GDM1 (cell line): ENCODE measurements around the gene ZNF670.
A peak's percentile ranks its signal among the peaks of the same experiment; 100 is the strongest.

ENCODE experiments used
- DNase-seq: peaks from one replicate; lab custom pipeline; 2025; lab: John Stamatoyannopoulos, UW

ZNF670 gene

DNA sequence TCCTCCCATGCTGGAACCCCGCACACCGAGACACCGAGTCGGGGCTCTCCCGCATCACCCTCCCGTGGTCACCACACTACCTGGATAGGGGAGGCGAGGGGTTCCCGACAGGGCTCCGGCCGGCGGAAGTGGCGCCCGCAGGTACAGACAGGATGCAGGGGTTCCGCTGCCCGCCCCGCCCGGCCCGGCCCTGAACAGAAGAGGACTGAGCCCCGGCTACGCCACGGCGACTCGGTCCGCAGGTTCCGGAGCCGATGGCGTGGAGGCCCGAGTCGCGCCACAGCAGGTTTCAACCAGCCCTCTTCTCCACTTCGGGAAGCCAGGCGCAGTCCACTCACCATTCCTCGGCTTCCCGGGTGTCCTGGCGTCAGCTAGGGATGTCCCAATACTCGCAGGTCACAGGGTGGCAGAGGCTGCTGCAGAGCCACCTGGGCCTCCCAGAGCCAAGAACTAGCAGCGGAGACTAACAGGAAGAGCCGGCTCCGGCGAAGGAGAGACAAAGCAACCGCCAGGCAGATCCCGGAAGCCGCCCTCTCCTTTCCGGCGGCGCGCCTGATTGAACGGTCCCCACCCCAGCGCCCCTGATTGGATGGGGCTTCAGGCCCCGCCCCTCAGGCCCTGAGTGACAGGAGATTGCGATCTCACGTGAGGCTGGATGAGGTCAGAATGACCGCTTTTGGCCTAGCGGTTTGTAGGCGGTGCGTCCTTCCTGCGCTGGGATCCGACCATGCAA, 25.4 kb upstream of the ZNF670 start, which contains the start of gene ZNF669:
TSS of gene ZNF669 (minus strand) at position 498 of the 733 bp plus-strand sequence. CDS start at position 341, 157 bp downstream.
- DNase-seq, result peak; percentile 93

GRCh38 chr1:247102381-247102780, 23.8 kb upstream of the ZNF670 start:
- DNase-seq, result no peak

- DNase-seq, result no peak
These were observed 22.2 kb upstream of the ZNF670 start for GRCh38 chr1:247100676-247101279.

DNA sequence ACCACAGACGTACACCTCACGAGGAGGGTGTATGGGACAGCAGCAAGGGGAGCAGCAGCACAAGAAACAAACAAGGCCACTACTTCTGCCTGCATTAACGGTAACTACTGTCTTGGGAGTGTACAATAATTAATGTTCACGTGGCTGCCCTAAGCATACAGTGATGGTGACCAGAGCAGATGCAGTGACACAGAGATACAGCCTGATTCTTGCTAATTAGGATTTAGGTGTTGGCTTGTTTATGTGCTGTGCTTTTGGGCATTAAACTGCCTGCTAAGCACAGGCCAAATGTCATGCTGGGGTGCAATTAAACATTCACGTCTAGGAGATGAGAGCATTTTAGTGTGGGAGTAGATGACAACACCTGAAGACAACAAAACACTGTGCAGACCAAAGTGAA, 18.3 kb upstream of the ZNF670 start:
- no peak for DNase-seq

- no peak for DNase-seq
These were observed 17.9 kb upstream of the ZNF670 start for GRCh38 chr1:247096544-247096943.

DNA sequence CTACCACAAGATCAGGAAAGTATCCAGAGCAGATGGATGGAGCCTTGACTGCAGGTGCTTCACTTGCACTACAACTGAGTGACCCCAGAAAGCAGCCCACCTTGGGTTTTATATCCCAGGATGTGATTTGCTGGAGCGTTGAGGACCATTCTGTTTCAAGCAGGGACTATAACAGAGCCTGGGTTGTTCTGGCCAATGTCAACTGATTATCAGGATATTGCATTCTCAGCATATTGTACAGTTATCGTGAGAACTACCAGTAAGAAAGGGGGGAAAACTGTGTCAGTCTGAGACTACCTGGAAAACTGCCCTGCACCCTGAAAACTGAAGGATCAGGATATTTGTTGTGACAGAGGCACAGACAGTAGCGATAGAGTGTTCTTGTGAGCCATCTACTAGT, 17.5 kb upstream of the ZNF670 start:
- DNase-seq, result no peak

- DNase-seq, result no peak
These were observed 11.8 kb upstream of the ZNF670 start for GRCh38 chr1:247090455-247090854.

- no peak for DNase-seq
These were observed 11.2 kb upstream of the ZNF670 start for GRCh38 chr1:247089616-247090375.

- DNase-seq, result no peak
These were observed 10.4 kb upstream of the ZNF670 start for GRCh38 chr1:247088967-247089366.

DNA sequence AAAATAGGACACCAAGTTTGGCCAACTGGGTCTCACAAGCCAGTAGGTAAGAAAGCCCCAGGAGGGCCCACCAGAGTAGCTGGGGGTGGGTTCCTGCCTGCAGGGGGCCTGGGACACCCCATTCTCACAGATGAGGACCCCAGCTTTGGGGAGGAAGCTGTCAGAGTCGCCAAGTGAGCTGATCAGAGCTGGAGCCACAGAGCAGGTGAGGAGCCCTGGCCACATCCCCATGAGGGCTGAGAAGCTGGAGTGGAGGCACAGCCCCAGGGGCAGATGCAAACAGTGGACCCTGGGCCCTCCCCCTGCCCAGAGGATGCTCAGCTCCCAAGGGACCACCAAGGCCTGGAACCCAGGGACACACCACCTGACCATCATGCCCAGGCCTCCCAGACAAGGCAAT, 8.6 kb upstream of the ZNF670 start:
- DNase-seq, result no peak

GRCh38 chr1:247085310-247085709, 6.7 kb upstream of the ZNF670 start:
- DNase-seq, result no peak

DNA sequence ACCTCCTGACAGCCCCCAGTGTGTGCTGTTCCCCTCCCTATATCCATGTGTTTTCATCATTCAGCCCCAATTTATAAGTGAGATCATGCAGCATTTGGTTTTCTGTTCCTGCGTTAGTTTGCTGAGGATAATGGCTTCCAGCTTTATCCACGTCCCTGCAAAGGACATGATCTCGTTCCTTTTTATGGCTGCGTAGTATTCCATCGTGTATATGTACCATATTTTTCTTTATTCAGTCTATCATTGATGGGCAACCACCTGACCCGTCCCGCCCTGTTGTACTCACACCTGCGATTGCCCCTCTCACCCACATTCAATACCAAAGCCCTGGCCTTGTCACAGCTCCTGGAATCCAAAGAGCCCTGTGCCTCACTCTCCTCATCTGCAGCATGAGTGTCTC, 6.2 kb upstream of the ZNF670 start:
- DNase-seq, result no peak

DNA sequence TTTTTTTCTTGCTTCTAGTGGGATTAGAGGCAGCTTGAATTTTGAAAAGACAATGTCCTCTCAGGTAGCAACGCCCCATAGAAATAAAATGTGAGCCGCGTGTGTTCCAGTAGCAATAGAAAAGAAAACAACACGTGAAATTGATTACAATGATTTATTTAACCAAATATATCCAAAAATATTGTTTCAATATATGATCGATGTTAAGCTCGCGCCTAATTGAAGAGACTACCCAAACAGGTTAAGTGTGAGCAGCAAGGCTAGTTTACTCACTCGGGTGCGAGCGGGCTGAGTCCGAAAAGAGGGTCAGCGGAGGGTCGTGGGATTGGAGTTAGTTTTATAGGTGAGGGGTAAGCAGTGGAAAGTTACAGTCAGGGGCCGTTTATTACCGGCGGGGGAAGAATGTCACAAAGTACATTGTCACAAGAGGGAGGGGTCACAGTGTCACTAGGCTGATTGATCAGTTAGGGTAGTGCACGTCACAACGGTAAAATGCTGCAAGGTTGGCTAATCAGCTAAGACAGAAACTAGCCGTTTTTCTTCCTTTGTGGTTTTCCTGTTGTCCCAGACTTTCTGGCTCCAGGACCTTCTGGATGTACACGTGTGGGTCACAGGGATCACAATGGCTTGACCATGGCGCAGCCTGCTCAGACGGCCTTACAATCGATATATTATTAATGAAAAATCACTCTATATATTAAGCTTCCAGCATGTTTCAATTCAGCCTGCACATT, 697 bp upstream of the ZNF670 start:
- no peak for DNase-seq

GRCh38 chr1:247077876-247078257, 744 bp downstream of the ZNF670 start:
- no peak for DNase-seq

DNA sequence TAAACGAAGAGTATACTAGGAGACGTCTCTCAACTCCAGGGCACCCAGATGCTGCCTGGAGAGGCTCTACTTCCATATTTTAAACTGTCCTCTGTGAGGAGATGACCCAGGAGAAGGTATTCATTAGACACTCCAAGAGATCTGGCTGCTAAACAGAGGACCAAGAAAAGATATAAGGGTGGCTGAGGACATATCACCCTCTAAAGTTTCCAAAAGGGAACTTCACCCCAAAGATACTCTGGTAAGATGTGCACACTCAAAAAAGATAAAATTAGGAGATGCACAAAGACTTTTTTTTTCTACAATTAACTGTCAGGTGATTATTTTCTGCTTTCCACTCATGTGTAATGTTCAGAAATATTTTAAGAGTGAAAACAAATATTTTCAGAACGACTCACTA, 1.4 kb downstream of the ZNF670 start:
- no peak for DNase-seq

DNA sequence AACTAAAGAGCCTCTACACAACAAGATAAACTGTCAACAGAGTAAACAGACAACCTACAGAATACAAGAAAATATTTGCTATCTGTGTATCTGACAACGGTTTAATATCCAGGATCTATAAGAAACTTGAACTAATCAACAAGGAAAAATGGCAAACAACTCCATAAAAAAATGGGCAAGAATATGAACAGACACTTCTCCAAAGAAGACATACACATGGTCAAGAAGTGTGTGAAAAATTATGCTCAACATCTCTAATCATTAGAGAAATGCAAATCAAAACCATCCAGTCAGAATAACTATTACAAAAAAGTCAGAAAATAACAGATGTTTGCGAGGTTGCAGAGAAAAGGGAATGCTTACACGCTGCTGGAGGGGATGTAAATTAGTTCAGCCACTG, 8.0 kb downstream of the ZNF670 start:
- DNase-seq, result no peak

GRCh38 chr1:247064304-247064703, 14.3 kb downstream of the ZNF670 start:
- DNase-seq, result no peak

GRCh38 chr1:247060771-247061170, 17.8 kb downstream of the ZNF670 start:
- no peak for DNase-seq

GRCh38 chr1:247056071-247056470, 22.5 kb downstream of the ZNF670 start:
- no peak for DNase-seq

GRCh38 chr1:247054992-247055415, 23.6 kb downstream of the ZNF670 start:
- DNase-seq, result no peak

DNA sequence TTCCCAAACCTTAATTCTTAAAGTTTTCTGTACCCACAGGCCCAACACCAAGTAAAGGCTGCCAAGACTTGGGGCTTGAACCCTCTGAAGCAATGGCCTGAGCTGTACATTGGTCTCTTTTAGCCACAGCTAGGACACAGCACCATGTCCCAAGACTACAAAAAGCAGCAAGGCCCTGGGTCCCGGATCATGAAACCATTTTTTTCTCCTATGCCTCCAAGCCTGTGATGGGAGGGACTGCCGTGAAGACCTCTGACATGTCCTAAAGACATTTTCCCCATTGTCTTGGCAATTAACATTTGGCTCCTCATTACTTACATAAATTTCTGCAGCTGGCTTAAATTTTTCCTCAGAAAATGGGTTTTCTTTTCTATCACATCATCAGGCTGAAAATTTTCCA, 30.9 kb downstream of the ZNF670 start:
- DNase-seq, result no peak

DNA sequence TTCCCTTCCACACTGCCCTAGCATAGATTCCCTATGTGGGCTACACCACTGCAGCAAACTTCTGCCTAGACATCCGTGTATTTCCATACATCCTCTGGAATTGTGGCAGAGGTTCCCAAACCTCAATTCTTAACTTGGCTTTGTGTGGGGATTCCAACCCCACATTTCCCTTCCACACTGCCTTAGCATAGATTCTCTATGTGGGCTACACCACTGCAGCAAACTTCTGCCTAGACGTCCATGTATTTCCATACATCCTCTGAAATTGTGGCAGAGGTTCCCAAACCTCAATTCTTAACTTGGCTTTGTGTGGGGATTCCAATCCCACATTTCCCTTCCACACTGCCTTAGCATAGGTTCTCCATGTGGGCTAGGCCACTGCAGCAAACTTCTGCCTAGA, 31.4 kb downstream of the ZNF670 start:
- no peak for DNase-seq
